HFF-Myc (cell line): ENCODE measurements around the gene DACH2.
"Not testable (repeated sequence)": the region's sequence is repeated elsewhere in the genome, so short reads cannot be mapped to it uniquely, and the experiment has no call there.

Experiments used
- DNase-seq: peaks from one replicate; pipeline ENCODE4 v3.0.0-alpha.2; 2011; ENCODE audit warnings: low read depth; ENCODE audit errors: extremely low read depth
- H3K4me3 ChIP-seq: replicated peaks from 2 replicates; pipeline ENCODE4 v1.5.1; 2011; ENCODE audit warnings: low read depth, mild to moderate bottlenecking, control low read depth, low read length
- TF ChIP-seq, protein P1 (sequence below): IDR thresholded peaks from 2 replicates; pipeline ENCODE4 v1.5.1; 2012; ENCODE audit warnings: mild to moderate bottlenecking, low read depth, low read length, control low read depth; ENCODE audit errors: missing control alignments

Gene DACH2

DNA sequence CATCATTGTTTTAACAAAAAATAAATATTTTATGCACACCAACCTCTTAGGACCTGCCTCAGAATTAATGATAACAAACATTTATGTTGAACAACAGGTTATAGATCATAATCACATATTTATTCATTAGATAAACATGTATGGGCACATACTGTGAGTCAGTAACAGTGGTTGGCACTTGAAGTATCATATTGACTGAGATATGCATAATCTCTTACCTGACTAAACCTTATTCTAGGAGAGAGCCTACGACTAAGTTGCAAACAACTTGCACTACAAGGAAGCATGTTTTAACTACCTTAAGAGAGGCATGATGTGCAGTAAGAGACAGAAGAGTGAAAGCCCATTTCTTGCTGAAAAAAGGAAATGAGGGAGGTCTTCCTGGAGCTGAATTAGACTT lies 6.5 kb upstream of the DACH2 start:
- H3K4me3 ChIP-seq: no peak overlapping the region
- DNase-seq: no peak
- TF ChIP-seq, protein P1, sequence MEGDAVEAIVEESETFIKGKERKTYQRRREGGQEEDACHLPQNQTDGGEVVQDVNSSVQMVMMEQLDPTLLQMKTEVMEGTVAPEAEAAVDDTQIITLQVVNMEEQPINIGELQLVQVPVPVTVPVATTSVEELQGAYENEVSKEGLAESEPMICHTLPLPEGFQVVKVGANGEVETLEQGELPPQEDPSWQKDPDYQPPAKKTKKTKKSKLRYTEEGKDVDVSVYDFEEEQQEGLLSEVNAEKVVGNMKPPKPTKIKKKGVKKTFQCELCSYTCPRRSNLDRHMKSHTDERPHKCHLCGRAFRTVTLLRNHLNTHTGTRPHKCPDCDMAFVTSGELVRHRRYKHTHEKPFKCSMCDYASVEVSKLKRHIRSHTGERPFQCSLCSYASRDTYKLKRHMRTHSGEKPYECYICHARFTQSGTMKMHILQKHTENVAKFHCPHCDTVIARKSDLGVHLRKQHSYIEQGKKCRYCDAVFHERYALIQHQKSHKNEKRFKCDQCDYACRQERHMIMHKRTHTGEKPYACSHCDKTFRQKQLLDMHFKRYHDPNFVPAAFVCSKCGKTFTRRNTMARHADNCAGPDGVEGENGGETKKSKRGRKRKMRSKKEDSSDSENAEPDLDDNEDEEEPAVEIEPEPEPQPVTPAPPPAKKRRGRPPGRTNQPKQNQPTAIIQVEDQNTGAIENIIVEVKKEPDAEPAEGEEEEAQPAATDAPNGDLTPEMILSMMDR: no peak

DNA sequence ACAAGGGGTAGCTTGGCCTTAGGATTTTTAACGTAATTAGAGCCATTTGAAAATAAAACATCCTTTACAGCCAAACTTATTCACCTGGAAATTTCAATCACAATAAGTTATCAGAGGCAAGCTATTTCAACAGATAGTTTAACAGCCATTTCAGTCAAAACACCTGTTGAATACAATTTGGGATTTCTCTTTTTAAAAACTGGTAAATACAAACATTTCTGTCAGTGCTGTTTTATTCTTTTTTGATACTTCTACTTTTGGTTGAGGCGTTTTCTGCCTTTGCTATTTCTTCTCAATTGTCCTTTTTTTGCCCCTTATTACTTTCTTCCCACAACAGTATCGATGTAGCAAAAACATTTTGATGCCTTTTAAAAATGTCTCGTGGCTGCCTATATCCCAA lies 2.1 kb upstream of the DACH2 start:
- H3K4me3 ChIP-seq: no peak overlapping the region
- no peak for DNase-seq
- TF ChIP-seq, protein P1: no peak

DNA sequence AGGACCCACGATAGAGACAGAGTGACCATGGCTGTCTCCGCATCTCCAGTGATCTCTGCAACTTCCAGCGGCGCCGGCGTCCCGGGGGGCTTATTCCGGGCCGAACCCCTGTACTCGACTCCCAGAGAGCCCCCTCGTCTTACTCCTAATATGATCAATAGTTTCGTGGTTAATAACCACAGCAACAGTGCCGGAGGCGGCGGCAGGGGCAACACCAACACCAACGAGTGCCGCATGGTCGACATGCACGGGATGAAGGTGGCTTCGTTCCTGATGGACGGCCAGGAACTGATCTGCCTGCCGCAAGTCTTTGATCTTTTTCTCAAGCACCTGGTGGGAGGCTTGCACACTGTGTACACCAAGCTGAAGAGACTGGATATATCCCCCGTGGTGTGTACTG lies 343 bp downstream of the DACH2 start:
- no peak overlapping the region for H3K4me3 ChIP-seq
- no peak for DNase-seq
- TF ChIP-seq, protein P1: no peak

DNA sequence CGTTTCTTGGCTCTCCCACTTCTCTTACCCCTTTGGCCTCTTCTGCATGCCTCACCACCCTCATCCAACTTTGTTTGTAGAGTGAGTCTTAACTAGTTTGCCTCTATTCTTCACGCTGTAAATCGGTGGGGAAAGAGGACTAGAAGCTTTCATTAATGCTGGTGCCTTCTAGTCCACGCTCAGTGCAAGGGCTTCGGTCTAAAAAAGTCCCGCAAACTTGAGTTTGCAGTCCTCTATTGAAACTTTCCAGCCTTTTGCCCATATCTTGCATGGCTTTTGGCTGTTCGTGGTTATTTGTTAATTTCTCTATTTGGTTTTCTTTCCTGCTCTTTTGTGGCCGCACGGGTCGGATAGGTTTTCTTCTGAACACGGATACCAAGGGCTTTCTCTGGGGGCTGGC lies 868 bp downstream of the DACH2 start:
- TF ChIP-seq, protein P1: no peak

DNA sequence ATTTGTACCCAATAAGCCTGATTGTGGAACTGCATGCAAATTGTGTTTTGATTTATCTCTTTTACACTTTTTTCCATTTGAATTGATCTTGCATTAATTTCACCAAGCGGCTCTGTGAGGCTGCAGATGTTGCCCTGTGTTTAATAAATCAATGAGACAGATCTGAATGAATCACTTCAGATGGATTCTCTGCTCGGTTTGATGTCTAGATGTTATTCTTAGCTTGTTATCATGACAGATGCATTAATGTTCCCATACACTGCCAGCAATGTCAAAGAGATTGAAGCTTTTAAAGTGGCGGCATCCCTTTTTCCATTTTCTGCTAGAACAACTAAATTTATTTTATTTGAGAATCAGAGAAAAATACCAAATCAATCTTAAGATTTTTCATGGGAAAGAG lies 6.3 kb downstream of the DACH2 start:
- DNase-seq: no peak
- H3K4me3 ChIP-seq: no peak overlapping the region
- TF ChIP-seq, protein P1: no peak

More for the DNA sequence above, 868 bp downstream of the DACH2 start:
- DNase-seq: no peak
- H3K4me3 ChIP-seq: no peak overlapping the region

DNA sequence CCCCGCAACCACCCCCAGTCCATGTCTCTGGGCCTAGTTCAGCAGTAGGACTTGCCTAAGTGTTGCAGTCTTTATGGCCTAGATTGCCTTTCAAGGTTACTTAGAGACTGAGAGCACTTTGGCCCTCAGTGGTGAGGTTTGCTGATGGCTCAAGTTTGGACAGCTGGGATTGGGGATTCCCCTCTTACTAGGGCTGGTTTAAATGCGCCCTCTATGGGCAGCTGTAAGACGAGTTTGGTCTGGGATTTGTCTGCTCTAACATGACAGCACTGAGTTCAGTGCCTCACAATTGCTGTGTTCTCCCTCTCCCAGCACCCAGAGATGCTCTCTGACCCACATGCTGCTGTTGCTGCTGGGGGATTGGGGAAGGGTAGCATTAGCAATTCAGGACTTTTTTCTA lies 23.1 kb downstream of the DACH2 start:
- H3K4me3 ChIP-seq: no peak overlapping the region
- no peak for DNase-seq
- TF ChIP-seq, protein P1: no peak

DNA sequence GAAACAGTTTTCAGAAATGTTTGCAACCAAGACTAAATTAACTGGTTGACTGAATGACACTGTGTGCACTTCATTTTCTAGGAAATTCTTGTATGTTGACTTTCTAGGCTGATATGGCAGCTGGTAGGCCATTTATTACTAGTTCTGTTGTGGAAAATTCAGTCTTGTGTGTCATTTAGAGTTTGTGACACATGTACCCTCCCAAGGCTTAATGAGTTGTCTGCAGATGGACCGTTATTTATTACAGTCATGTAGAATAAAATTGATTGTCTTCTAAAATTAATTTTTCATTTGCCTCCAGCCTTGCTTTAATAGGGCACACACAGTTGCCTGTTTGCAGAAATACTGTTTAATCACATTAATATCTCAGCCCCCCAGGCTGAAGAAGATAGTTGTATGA lies 30.7 kb downstream of the DACH2 start:
- H3K4me3 ChIP-seq: no peak overlapping the region
- no peak for DNase-seq
- TF ChIP-seq, protein P1: no peak

DNA sequence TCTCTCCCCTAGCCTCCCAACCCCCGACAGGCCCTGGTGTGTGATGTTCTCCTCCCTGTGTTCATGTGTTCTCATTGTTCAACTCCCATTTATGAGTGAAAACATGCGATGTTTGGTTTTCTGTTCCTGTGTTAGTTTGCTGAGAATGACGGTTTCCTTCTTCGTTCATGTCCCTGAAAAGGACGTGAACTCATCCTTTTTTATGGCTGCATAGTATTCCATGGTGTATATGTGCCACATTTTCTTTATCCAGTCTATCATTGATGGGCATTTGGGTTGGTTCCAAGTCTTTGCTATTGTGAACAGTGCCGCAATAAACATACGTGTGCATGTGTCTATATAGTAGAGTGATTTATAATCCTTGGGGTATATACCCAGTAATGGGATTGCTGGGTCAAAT lies 33.1 kb downstream of the DACH2 start:
- DNase-seq, H3K4me3 ChIP-seq: not testable (repeated sequence)
